Measurements from ENCODE around the gene PHYKPL. TPM values are rescaled to one million over a fixed set of nuclear protein-coding genes. Genes with fewer than 3 reads are reported as not detected.

Gene PHYKPL
- total and polyA plus RNA-seq, 2 of the 8 experiments (the other 6 are each of a cell fraction or from before 2014, with no cell fraction given) = 25.1 to 32.1 TPM

DNA sequence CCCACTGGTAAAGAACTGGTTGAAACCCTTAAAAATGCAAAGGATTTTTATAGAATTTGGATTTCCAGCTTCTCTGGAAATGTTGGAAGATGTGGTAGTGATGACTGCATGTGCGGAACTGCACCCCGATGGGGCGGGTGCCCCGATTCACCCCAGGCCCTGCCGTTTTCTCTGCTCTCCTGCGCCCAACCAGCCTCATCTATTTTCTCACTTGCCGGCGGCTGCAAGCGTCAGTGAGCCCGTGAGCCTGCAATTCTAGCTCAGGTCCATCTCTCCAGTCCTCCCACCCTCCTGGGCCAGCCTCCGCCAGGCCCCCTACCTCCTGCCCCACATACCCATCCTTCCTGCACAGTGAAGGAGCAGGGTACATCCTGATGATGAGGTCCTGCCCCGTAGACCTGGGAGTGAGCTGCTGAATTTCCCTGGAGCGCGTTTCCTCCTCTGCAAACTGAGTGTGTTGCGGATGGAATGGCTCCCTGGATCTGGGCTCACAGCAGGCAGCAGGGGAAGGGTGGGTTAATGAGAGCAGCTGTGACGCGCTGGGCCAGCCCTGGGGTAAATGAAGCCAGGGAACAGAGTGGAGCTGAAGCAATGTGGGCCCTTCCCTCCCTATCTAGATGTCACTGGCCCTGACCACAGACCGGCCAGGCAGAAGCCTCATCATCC, 45.9 kb upstream of the PHYKPL start:
- no peak overlapping the region for H4K91ac ChIP-seq (replicated peaks; ENCODE audit: insufficient read length, low read length)
- no peak overlapping the region for H2AK5ac ChIP-seq (ENCODE audit: low read depth, low read length)
- H2BK12ac ChIP-seq (ENCODE audit: low read depth, low read length) = no peak overlapping the region
- no peak overlapping the region for H3K56ac ChIP-seq (replicated peaks; ENCODE audit: insufficient read length, low read depth, low read length)
- WGBS, 2 experiments (ENCODE audit: extremely low coverage in 1 of 2, insufficient coverage in 1 of 2, insufficient read length in 1 of 2, insufficient replicate concordance in 2 of 2, low coverage in 1 of 2, low lambda C conversion rate in 2 of 2, missing lambda C conversion rate in 1 of 2) = 87% methylated on average over 18 of the region's 18 CpGs; no CpG with 5 or more reads in 1 of the 2 experiments
- H3K23me2 ChIP-seq (ENCODE audit: low read depth, low read length) = no peaks in the 10 kb centered on the region
- H4K8ac ChIP-seq (ENCODE audit: extremely low read depth, insufficient read depth, low read length) = no peak overlapping the region
- no peaks in the 10 kb centered on the region for H3K36me3 ChIP-seq (ENCODE audit: control insufficient read depth in 2 of 4, insufficient read depth in 4 of 4, low read length in 3 of 4)
- H3K27me3 ChIP-seq (replicated peaks in 1 of 4; ENCODE audit: control insufficient read depth in 3 of 4, extremely low read depth in 1 of 4, insufficient read depth in 3 of 4, low read length in 3 of 4) = peaks cover 0 to 10% (median 2%) of the 10 kb centered on the region in 4 experiments; a peak in 4 of 7 replicates
- H3K27ac ChIP-seq (ENCODE audit: low read depth, low read length) = no peak overlapping the region
- no peak overlapping the region for H3K18ac ChIP-seq (ENCODE audit: extremely low read depth, low read length)
- FAIRE-seq (no peak), DNase-seq (ENCODE audit: low read depth in 1 of 2, low spot score in 2 of 2) (no peak)
- no peak for TF ChIP-seq RXRA (IDR thresholded peaks at IDR 0.05; ENCODE audit: insufficient read depth, low read depth, low read length)
- TF ChIP-seq, protein P1, sequence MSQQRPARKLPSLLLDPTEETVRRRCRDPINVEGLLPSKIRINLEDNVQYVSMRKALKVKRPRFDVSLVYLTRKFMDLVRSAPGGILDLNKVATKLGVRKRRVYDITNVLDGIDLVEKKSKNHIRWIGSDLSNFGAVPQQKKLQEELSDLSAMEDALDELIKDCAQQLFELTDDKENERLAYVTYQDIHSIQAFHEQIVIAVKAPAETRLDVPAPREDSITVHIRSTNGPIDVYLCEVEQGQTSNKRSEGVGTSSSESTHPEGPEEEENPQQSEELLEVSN (IDR thresholded peaks at IDR 0.05) = no peak
- no peak for TF ChIP-seq SP1 (IDR thresholded peaks at IDR 0.05; ENCODE audit: low read depth, low read length)
- TF ChIP-seq CHD2 (IDR thresholded peaks at IDR 0.05; ENCODE audit: low read length) = no peak
- no peak for TF ChIP-seq SUZ12 (IDR thresholded peaks at IDR 0.05; ENCODE audit: low read length)
- TF ChIP-seq SIN3A (conservative IDR thresholded peaks at IDR 0.05 in 1 of 2, IDR thresholded peaks at IDR 0.05 in 1 of 2; ENCODE audit: low read depth in 1 of 2, low read length in 2 of 2) = no peak
- TF ChIP-seq POLR2AphosphoS5 (IDR thresholded peaks at IDR 0.05; ENCODE audit: low read depth, low read length) = no peak
- TF ChIP-seq KDM1A (IDR thresholded peaks at IDR 0.05; ENCODE audit: borderline replicate concordance, low read length) = no peak
- TF ChIP-seq RNF2 (IDR thresholded peaks at IDR 0.05; ENCODE audit: borderline replicate concordance, low read depth, low read length, missing control alignments, poor library complexity, severe bottlenecking) = no peak
- no peak for TF ChIP-seq MAFK (IDR thresholded peaks at IDR 0.05; ENCODE audit: low read depth, low read length)
- no peak for TF ChIP-seq TEAD4 (IDR thresholded peaks at IDR 0.05; ENCODE audit: low read depth, low read length)
- no peak overlapping the region for H3K4me2 ChIP-seq (ENCODE audit: insufficient read depth in 1 of 2, low read depth in 2 of 2, low read length in 2 of 2)
- ChIA-PET POLR2A (ENCODE audit: partially characterized antibody) (interaction anchor here (0.6 kb wide), 1 partner anchor 42 kb away, joined by 4 read pairs; no protein-coding TSS in a partner anchor), CTCF (ENCODE audit: partially characterized antibody) (interaction anchor here (0.6 to 10.0 kb wide), 27 partner anchors 10 to 312 kb away, joined by 3 to 131 read pairs (median 4); partner anchors contain the start of gene COL23A1)
- no peak overlapping the region for H2AFZ ChIP-seq (ENCODE audit: low read length)
- H3K9me3 ChIP-seq (ENCODE audit: insufficient read depth in 2 of 2, low read depth in 1 of 2, low read length in 1 of 2) = no peaks in the 10 kb centered on the region
- no peak overlapping the region for H2BK20ac ChIP-seq (ENCODE audit: low read length)
- no peak overlapping the region for H3K9ac ChIP-seq (replicated peaks in 1 of 4; ENCODE audit: extremely low read depth in 1 of 4, low read depth in 3 of 4, low read length in 3 of 4)
- H3K79me2 ChIP-seq (ENCODE audit: control insufficient read depth in 1 of 2, insufficient read depth in 2 of 2, low read length in 2 of 2) = no peaks in the 10 kb centered on the region
- H2BK15ac ChIP-seq (ENCODE audit: low read length) = no peak overlapping the region
- H4K20me1 ChIP-seq (replicated peaks in 1 of 2; ENCODE audit: control insufficient read depth in 1 of 2, insufficient read depth in 2 of 2, low read length in 2 of 2) = peaks cover 0 to 3% of the 10 kb centered on the region in 2 experiments
- H3K79me1 ChIP-seq (ENCODE audit: low read depth, low read length) = no peaks in the 10 kb centered on the region
- H4K5ac ChIP-seq (ENCODE audit: insufficient read length, low read depth, low read length) = no peak overlapping the region
- no peak overlapping the region for H3K14ac ChIP-seq (ENCODE audit: insufficient read length)
- H3K4ac ChIP-seq (replicated peaks; ENCODE audit: insufficient read length, low read depth, low read length) = no peak overlapping the region
- no peak overlapping the region for H2BK120ac ChIP-seq (replicated peaks; ENCODE audit: low read depth, low read length)
- no peak overlapping the region for H2BK5ac ChIP-seq (ENCODE audit: low read depth, low read length)
- H3K23ac ChIP-seq (ENCODE audit: insufficient read length) = no peak overlapping the region
- no peak overlapping the region for H3K4me3 ChIP-seq (ENCODE audit: extremely low read depth in 1 of 4, insufficient read depth in 2 of 4, low read depth in 3 of 4, low read length in 4 of 4)
- peaks cover 0 to 4% (median 2%) of the 10 kb centered on the region in 4 experiments; a peak in 2 of 7 replicates for H3K4me1 ChIP-seq (replicated peaks in 1 of 4; ENCODE audit: control insufficient read depth in 3 of 4, insufficient read depth in 4 of 4, low read length in 3 of 4)
